NCI-H748 treated with DMSO at 0.1 percent for 48 hours (cell line): Measurements from ENCODE around the gene DUSP5.
A peak's percentile ranks its signal among the peaks of the same experiment; 100 is the strongest.
"Not testable (repeated sequence)": the region's sequence is repeated elsewhere in the genome, so short reads cannot be mapped to it uniquely, and the experiment has no call there.

Experiments used
- DNase-seq: peaks from one replicate; lab custom pipeline; 2025; lab: John Stamatoyannopoulos, UW

Gene DUSP5

GRCh38 chr10:110497438-110498086, at the start of gene DUSP5:
Gene DUSP5 (plus strand): TSS chr10:110497907. CDS start chr10:110498122, 215 bp downstream.
- DNase-seq: peak; percentile 52

GRCh38 chr10:110448682-110449418, 48.9 kb upstream of the DUSP5 start:
- DNase-seq: no peak

GRCh38 chr10:110455446-110455845, 42.3 kb upstream of the DUSP5 start:
- no peak for DNase-seq

- no peak for DNase-seq
These were observed 41.7 kb upstream of the DUSP5 start for GRCh38 chr10:110456046-110456445.

GRCh38 chr10:110456523-110457091, 41.1 kb upstream of the DUSP5 start:
- no peak for DNase-seq

- no peak for DNase-seq
These were observed 39.9 kb upstream of the DUSP5 start for GRCh38 chr10:110457851-110458250.

- no peak for DNase-seq
These were observed 39.3 kb upstream of the DUSP5 start for GRCh38 chr10:110458266-110458920.

- no peak for DNase-seq
These were observed 38.1 kb upstream of the DUSP5 start for GRCh38 chr10:110459600-110459999.

GRCh38 chr10:110460111-110460809, 37.4 kb upstream of the DUSP5 start:
- DNase-seq: no peak

- DNase-seq: no peak
These were observed 36.6 kb upstream of the DUSP5 start for GRCh38 chr10:110461088-110461487.

- DNase-seq: no peak
These were observed 36.2 kb upstream of the DUSP5 start for GRCh38 chr10:110461530-110461929.

GRCh38 chr10:110462166-110463095, 35.3 kb upstream of the DUSP5 start:
- DNase-seq: no peak

GRCh38 chr10:110468258-110468657, 29.4 kb upstream of the DUSP5 start:
- DNase-seq: not testable (repeated sequence)

GRCh38 chr10:110470541-110470940, 27.2 kb upstream of the DUSP5 start:
- not testable (repeated sequence) for DNase-seq

- DNase-seq: no peak
These were observed 26.1 kb upstream of the DUSP5 start for GRCh38 chr10:110471566-110472139.

GRCh38 chr10:110474017-110474416, 23.7 kb upstream of the DUSP5 start:
- DNase-seq: no peak

- DNase-seq: no peak
These were observed 22.9 kb upstream of the DUSP5 start for GRCh38 chr10:110474826-110475225.

- DNase-seq: no peak
These were observed 21.8 kb upstream of the DUSP5 start for GRCh38 chr10:110475722-110476515.

- no peak for DNase-seq
These were observed 18.0 kb upstream of the DUSP5 start for GRCh38 chr10:110479710-110480109.

GRCh38 chr10:110480387-110480786, 17.3 kb upstream of the DUSP5 start:
- no peak for DNase-seq
